Gastrocnemius medialis (tissue), 4 donors: ENCODE results near the gene SPATA16. TPM values are rescaled to one million over a fixed set of nuclear protein-coding genes. Genes with fewer than 3 reads are reported as not detected.

Source experiments
- ATAC-seq, 2 donors: fragments of 150-250 bp; one replicate each; pipeline ENCODE4 v1.9.1; 2016
- DNase-seq, 2 donors: peaks; one replicate each; pipeline ENCODE4 v3.0.0-alpha.2; 2019
- H3K27ac ChIP-seq, 4 donors: fragments of 200-600 bp; sonication (generic); 1 replicate in 1 of 4; 2 replicates in 3 of 4; pipeline ENCODE4 v1.5.1; 2016 to 2018; ENCODE audit warnings: mild to moderate bottlenecking in 2 of 4, moderate library complexity in 1 of 4
- H3K27me3 ChIP-seq, 3 donors: fragments of 200-600 bp; sonication (generic) in 2 of 3; 1 replicate in 1 of 3; 2 replicates in 2 of 3; pipeline versions ENCODE4 v1.5.1 to v1.6.0; 2016 to 2019; ENCODE audit warnings: mild to moderate bottlenecking in 1 of 3, moderate library complexity in 1 of 3
- H3K36me3 ChIP-seq, 2 donors: fragments of 200-600 bp; sonication (generic) in 1 of 2; one replicate each; pipeline ENCODE4 v1.5.1; 2017 to 2018
- H3K4me1 ChIP-seq, 2 donors: fragments of 200-600 bp; sonication (generic) in 1 of 2; one replicate each; pipeline ENCODE4 v1.5.1; 2016 to 2017; ENCODE audit warnings: mild to moderate bottlenecking in 2 of 2
- H3K4me3 ChIP-seq, 4 donors: fragments of 200-600 bp; sonication (generic) in 3 of 4; 1 replicate in 1 of 4; 2 replicates in 3 of 4; pipeline ENCODE4 v1.5.1; 2016 to 2019; ENCODE audit warnings: mild to moderate bottlenecking in 2 of 4
- H3K9me3 ChIP-seq, 3 donors: fragments of 200-600 bp; sonication (generic) in 2 of 3; 1 replicate in 1 of 3; 2 replicates in 2 of 3; pipeline ENCODE4 v1.5.1; 2016 to 2019
- POLR2A ChIP-seq, 2 donors: fragments of 450-650 bp; IDR thresholded peaks; one replicate each; pipeline ENCODE4 v1.6.1; 2017; ENCODE audit warnings: antibody characterized with exemption in 2 of 2, mild to moderate bottlenecking in 2 of 2, moderate library complexity in 2 of 2
- in situ Hi-C, 4 donors: fragments of 200-750 bp; cut with MboI; loops; one replicate each; pipeline versions ENCODE4 v1.15.0 to v1.8.0; 2017; ENCODE audit warnings: low sequenced_read_pairs in 4 of 4
- intact Hi-C: fragments of 100-400 bp; cut with DNase I; formaldehyde crosslinking; loops from one replicate; pipeline ENCODE4 v1.15.1; 2023; ENCODE audit warnings: low total_unique reads
- total RNA-seq, 4 donors: library from RNA; depleted of rRNA; stranded (reverse); fragments of >200 nt; gene quantifications; one replicate each; pipeline versions ENCODE4 v1.1.0 to v1.2.3, GENCODE V29; 2016
- TF ChIP-seq, protein P1 (sequence below), 5 experiments: fragments of 450-650 bp in 3 of 5; fragments of 200-600 bp in 2 of 5; sonication (generic) in 2 of 5; IDR thresholded peaks in 4 of 5; conservative IDR thresholded peaks in 1 of 5; 1 replicate in 4 of 5; 2 replicates in 1 of 5; pipeline ENCODE4 v1.5.1; 2016 to 2019; ENCODE audit warnings: antibody characterized with exemption in 5 of 5, mild to moderate bottlenecking in 3 of 5, moderate library complexity in 3 of 5

SPATA16 gene
- total RNA-seq, 4 donors from 2014 or later: not detected

DNA sequence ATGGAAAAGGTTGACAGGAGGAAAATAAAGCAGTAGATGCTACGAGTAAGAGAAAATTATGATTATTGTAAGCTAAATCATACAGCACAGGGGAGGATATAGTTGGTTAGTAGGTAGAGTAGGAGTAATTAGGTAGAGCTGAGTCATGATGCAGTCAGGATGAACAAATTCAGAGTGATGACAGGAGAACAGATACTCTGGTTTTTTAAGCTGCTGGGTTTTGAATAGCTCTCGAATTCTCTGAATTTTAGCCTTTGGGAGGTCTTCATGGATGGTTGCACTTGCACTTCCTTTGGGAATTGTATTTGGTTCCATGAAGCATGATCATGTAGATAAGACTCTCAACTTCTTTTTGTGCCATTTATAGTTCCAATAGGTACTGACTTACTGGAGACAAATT, 294.3 kb downstream of the SPATA16 start:
- Histone ChIP-seq H3K4me1 (no peaks in the 10 kb centered on the region), H3K36me3 (no peaks in the 10 kb centered on the region), H3K27ac (no peak overlapping the region), H3K4me3 (no peak overlapping the region), H3K27me3 (no peaks in the 10 kb centered on the region), H3K9me3 (no peaks in the 10 kb centered on the region)
- ATAC-seq (no peak), DNase-seq (no peak)
- intact Hi-C loops: no loop called here
- TF ChIP-seq, protein P1, sequence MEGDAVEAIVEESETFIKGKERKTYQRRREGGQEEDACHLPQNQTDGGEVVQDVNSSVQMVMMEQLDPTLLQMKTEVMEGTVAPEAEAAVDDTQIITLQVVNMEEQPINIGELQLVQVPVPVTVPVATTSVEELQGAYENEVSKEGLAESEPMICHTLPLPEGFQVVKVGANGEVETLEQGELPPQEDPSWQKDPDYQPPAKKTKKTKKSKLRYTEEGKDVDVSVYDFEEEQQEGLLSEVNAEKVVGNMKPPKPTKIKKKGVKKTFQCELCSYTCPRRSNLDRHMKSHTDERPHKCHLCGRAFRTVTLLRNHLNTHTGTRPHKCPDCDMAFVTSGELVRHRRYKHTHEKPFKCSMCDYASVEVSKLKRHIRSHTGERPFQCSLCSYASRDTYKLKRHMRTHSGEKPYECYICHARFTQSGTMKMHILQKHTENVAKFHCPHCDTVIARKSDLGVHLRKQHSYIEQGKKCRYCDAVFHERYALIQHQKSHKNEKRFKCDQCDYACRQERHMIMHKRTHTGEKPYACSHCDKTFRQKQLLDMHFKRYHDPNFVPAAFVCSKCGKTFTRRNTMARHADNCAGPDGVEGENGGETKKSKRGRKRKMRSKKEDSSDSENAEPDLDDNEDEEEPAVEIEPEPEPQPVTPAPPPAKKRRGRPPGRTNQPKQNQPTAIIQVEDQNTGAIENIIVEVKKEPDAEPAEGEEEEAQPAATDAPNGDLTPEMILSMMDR (IDR thresholded peaks at IDR 0.05 in 4 of 5, conservative IDR thresholded peaks at IDR 0.05 in 1 of 5): no peak
- no peak for TF ChIP-seq POLR2A (IDR thresholded peaks at IDR 0.05)
- in situ Hi-C loops: loop anchor here in 1 of 4 donors (25.0 kb wide), 1 partner anchor 191 kb away; no protein-coding TSS in a partner anchor

DNA sequence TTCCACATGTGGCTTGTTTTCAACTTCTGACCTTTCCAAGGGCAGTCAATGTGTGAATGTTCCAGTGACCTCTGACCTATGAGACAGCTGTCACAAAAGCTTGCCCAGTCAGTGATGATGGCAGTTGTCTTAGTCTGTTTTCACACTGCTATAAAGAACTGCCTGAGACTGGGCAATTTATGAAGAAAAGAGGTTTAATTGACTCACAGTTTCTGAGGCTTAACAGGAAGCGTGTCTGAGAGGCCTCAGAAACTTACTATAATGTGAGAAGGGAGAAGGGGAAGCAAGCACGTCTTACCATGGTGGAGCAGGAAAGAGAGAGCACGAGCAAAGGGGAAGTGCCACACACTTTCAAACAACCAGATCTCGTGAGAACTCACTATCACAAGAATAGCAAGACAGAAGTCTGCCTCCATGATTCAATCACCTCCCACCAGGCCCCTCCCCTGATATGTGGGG, 294.9 kb downstream of the SPATA16 start:
- Histone ChIP-seq H3K4me1 (no peaks in the 10 kb centered on the region), H3K27me3 (no peaks in the 10 kb centered on the region), H3K27ac (no peak overlapping the region), H3K36me3 (no peaks in the 10 kb centered on the region), H3K9me3 (no peaks in the 10 kb centered on the region), H3K4me3 (no peak overlapping the region)
- ATAC-seq (no peak), DNase-seq (no peak)
- in situ Hi-C loops: loop anchor here in 1 of 4 donors (25.0 kb wide), 1 partner anchor 191 kb away; no protein-coding TSS in a partner anchor
- intact Hi-C loops: no loop called here
- TF ChIP-seq POLR2A (IDR thresholded peaks at IDR 0.05): no peak
- TF ChIP-seq, protein P1 (IDR thresholded peaks at IDR 0.05 in 4 of 5, conservative IDR thresholded peaks at IDR 0.05 in 1 of 5): no peak

DNA sequence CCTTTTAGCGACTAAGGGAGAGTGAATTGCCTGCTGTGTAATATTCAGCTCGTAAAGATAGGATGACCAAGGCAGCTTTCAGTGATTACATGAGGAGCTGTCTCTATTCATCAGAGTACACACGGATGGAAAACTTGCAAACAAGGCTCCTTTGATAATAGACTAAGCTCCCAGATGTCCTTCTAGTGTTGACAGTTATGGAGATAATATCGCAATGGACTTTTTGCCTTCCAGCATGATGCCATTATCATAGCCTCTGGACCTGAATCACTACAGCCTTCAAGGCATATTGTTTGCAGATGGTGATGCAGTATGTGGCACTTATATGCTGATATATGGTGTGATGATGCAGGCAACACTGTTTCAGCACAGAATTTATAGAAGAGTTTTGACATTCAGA, 296.6 kb downstream of the SPATA16 start:
- ATAC-seq: no peak

DNA sequence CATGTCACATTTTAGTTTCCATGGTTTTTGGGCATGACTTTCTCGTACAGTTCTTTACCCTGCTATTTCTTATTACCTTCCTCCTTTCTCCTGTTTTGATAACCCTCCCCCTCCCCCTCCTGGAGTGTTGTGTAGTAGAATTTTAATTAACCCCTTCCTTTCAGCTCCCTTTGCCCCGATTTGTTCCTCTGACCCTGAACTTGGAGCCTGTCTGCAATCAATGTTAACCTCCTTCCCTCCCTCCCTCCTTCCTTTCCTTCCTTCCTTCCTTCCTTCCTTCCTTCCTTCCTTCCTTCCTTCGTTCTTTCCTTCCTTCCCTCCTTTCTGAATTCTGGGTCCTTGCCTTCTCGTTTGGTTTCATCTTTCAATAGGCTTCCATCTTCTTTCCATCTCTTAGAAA, 300.1 kb downstream of the SPATA16 start:
- TF ChIP-seq POLR2A (IDR thresholded peaks at IDR 0.05): no peak
- TF ChIP-seq, protein P1 (IDR thresholded peaks at IDR 0.05 in 4 of 5, conservative IDR thresholded peaks at IDR 0.05 in 1 of 5): no peak
- no peaks in the 10 kb centered on the region for H3K9me3 ChIP-seq
- ATAC-seq (no peak), DNase-seq (no peak)
- no peak overlapping the region for H3K27ac ChIP-seq
- no peaks in the 10 kb centered on the region for H3K27me3 ChIP-seq
- intact Hi-C loops (no loop called here), in situ Hi-C loops (loop anchor here in 1 of 4 donors (25.0 kb wide), 1 partner anchor 196 kb away; no protein-coding TSS in a partner anchor)
- H3K36me3 ChIP-seq: no peaks in the 10 kb centered on the region
- H3K4me3 ChIP-seq: no peak overlapping the region
- no peaks in the 10 kb centered on the region for H3K4me1 ChIP-seq

More for the DNA sequence above, 296.6 kb downstream of the SPATA16 start:
- in situ Hi-C loops (loop anchor here in 1 of 4 donors (25.0 kb wide), 1 partner anchor 193 kb away; no protein-coding TSS in a partner anchor), intact Hi-C loops (no loop called here)
- DNase-seq: no peak
- Histone ChIP-seq H3K4me1 (no peaks in the 10 kb centered on the region), H3K27me3 (no peaks in the 10 kb centered on the region), H3K36me3 (no peaks in the 10 kb centered on the region), H3K27ac (no peak overlapping the region), H3K9me3 (no peaks in the 10 kb centered on the region), H3K4me3 (no peak overlapping the region)
- TF ChIP-seq, protein P1 (IDR thresholded peaks at IDR 0.05 in 4 of 5, conservative IDR thresholded peaks at IDR 0.05 in 1 of 5): no peak
- TF ChIP-seq POLR2A (IDR thresholded peaks at IDR 0.05): no peak

DNA sequence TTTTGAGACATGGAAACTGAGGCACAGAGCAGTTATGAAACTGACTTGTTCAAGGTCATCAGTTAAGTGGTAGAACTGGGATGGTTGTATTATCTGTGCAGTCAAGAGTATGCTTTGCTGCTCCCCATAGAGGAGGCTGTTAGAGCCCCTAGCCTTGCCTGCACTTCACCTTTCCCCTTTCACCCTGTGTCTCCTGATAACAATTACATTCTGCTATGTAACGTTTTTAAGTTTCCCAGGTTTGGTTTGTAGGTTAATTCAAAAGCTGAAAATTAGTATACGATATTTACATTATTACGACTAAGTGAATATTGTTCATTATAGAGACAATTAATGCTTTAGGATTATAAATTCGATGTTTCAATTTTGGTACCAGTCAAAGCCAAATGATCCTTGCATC, 300.6 kb downstream of the SPATA16 start:
- Histone ChIP-seq H3K27me3 (no peaks in the 10 kb centered on the region), H3K4me3 (no peak overlapping the region), H3K27ac (no peak overlapping the region), H3K4me1 (no peaks in the 10 kb centered on the region), H3K9me3 (no peaks in the 10 kb centered on the region), H3K36me3 (no peaks in the 10 kb centered on the region)
- intact Hi-C loops: no loop called here
- TF ChIP-seq, protein P1 (IDR thresholded peaks at IDR 0.05 in 4 of 5, conservative IDR thresholded peaks at IDR 0.05 in 1 of 5): no peak
- TF ChIP-seq POLR2A (IDR thresholded peaks at IDR 0.05): no peak
- DNase-seq (no peak), ATAC-seq (no peak)
- in situ Hi-C loops: loop anchor here in 1 of 4 donors (25.0 kb wide), 1 partner anchor 197 kb away; no protein-coding TSS in a partner anchor
